GM12872 (cell line): ENCODE results near the gene APLF.

Source experiments
- TF ChIP-seq, protein P1 (sequence below): IDR thresholded peaks from 3 replicates; pipeline ENCODE4 v1.5.1; 2011; ENCODE audit warnings: low read depth, mild to moderate bottlenecking, low read length, moderate library complexity; ENCODE audit not compliant: insufficient read depth

Gene APLF

GRCh38 chr2:68605939-68606338 is 138.6 kb downstream of the APLF start:
- TF ChIP-seq, protein P1, sequence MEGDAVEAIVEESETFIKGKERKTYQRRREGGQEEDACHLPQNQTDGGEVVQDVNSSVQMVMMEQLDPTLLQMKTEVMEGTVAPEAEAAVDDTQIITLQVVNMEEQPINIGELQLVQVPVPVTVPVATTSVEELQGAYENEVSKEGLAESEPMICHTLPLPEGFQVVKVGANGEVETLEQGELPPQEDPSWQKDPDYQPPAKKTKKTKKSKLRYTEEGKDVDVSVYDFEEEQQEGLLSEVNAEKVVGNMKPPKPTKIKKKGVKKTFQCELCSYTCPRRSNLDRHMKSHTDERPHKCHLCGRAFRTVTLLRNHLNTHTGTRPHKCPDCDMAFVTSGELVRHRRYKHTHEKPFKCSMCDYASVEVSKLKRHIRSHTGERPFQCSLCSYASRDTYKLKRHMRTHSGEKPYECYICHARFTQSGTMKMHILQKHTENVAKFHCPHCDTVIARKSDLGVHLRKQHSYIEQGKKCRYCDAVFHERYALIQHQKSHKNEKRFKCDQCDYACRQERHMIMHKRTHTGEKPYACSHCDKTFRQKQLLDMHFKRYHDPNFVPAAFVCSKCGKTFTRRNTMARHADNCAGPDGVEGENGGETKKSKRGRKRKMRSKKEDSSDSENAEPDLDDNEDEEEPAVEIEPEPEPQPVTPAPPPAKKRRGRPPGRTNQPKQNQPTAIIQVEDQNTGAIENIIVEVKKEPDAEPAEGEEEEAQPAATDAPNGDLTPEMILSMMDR = no peak

GRCh38 chr2:68606759-68607158 is 139.4 kb downstream of the APLF start:
- TF ChIP-seq, protein P1 = no peak

GRCh38 chr2:68607837-68608236 is 140.5 kb downstream of the APLF start:
- TF ChIP-seq, protein P1 = no peak

- TF ChIP-seq, protein P1 = no peak
These were observed 145.6 kb downstream of the APLF start for GRCh38 chr2:68612765-68613519.

GRCh38 chr2:68620772-68621171 is 153.4 kb downstream of the APLF start:
- TF ChIP-seq, protein P1 = no peak

DNA sequence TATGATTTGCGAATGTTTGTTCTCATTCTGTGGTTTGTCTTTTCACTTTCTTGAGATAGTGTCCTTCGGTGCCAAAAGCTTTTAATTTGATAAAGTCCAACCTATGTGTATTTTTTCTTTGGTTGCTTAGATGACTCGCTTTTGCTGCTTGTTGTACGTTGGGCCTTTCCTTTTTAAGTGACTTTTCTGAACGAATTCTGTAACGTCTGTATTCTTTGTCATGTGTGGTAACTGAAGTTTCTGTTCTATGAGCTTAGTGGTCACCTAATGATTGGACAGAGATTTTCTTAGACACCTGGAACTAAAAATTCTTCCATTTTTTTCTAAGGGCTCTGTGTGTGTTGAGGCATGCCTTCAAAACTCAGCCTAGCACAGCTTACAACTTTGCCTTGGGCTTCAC is 156.4 kb downstream of the APLF start:
- TF ChIP-seq, protein P1 = no peak

DNA sequence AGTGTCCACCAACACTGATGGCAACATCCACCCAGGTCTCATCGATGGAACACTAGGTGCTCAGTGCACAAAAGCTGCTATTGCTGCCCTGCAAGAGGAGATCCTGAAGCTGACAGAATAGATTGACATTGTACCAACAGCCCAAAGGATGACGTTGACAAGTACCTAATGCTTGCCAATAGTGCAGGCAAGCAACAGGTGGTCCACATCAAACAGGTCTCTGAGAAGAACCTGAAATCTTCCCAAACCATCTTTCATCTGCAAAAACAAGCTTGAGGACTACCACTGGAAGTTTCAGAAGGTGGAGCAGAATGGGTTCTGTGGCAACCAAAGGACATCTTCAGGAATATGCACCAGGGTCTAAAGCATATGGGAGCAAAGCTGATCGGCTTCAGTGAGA is 160.2 kb downstream of the APLF start:
- TF ChIP-seq, protein P1 = no peak
